ENCODE measurements around the gene PDZRN4. TPM values are rescaled to one million over a fixed set of nuclear protein-coding genes. Genes with fewer than 3 reads are reported as not detected.
A peak's percentile ranks its signal among the peaks of the same experiment; 100 is the strongest.
"Not testable (repeated sequence)": the region's sequence is repeated elsewhere in the genome, so short reads cannot be mapped to it uniquely, and the experiment has no call there.

The PDZRN4 gene
- total RNA-seq, 1 experiment from 2014 or later, result not detected

DNA sequence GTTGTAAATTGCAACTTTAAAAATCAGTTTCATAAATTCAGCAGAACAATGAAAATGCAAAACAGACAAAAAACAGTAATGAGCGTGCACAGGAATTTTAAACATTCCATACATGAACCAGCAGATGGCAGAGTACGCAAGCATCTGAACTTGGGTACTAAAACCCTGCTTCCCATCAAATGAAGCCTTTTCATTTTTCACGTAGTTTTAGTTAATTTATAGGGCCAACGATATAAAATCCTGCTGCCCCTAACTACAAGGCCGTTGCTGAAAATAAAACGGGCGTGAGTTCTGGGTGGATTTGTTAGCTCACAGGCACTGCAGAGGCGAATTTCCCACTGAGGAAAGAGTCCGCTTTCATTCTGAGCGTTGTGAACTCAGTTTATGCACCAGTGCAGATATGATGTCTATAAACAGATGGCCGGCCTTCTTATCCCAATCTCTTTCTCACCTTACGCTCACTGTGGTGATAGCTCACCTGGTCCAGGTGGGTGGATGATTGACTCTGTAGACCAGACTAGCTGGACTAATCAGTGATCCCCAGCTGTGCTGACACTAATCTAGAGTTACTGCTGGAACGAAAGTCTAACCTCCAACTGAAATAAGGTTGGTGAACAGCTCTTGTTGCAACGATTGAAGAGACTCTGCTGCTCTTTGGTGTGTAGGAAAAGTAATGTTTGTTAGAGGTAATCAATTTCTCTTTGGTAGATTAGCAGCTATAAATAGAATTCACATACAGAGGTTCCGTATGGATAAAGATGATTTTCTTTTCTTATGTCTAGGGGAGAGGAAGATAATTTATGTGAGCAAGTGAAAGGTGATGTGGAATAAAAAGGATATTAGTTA is 89.2 kb downstream of the PDZRN4 start:
- Histone ChIP-seq H3K4me1 (no peaks in the 10 kb centered on the region), H3K4me3 (ENCODE audit: low read depth, low read length) (no peak overlapping the region), H3K36me3 (ENCODE audit: control insufficient read depth, insufficient read depth, low read length) (no peaks in the 10 kb centered on the region), H3K27me3 (replicated peaks; ENCODE audit: control insufficient read depth, insufficient read depth, low read length) (no peaks in the 10 kb centered on the region), H3K9me3 (no peaks in the 10 kb centered on the region)
- no peak overlapping the region for H3K27ac Mint-ChIP-seq (ENCODE audit: unreplicated experiment)
- POLR2A ChIA-PET, result no interaction called here
- no peaks in the 10 kb centered on the region for H3K4me1 Mint-ChIP-seq (ENCODE audit: low read depth, unreplicated experiment)
- BruUV-seq (replicated peaks), result no TSS peak
- H3K9me3 Mint-ChIP-seq (ENCODE audit: unreplicated experiment), result no peaks in the 10 kb centered on the region
- TF ChIP-seq CTCF (IDR thresholded peaks at IDR 0.05; ENCODE audit: insufficient read depth in 1 of 2, low read depth in 1 of 2, low read length in 1 of 2, severe bottlenecking in 1 of 2, unreplicated experiment in 1 of 2), result peak; percentile 58 to 73
- peak; percentile 35 to 36 for DNase-seq
- no peaks in the 10 kb centered on the region for H3K36me3 Mint-ChIP-seq (ENCODE audit: insufficient read depth, unreplicated experiment)
- H3K4me3 Mint-ChIP-seq (ENCODE audit: unreplicated experiment), result no peak overlapping the region
- no peaks in the 10 kb centered on the region for H3K27me3 Mint-ChIP-seq (ENCODE audit: insufficient read depth, unreplicated experiment)
- CTCF ChIA-PET, result interaction anchor here (0.6 kb wide), 1 partner anchor 782 kb away, joined by 8 read pairs; no protein-coding TSS in a partner anchor
- intact Hi-C loops (cut with micrococcal nuclease; ENCODE audit: unreplicated experiment), result loop anchor here (1.0 to 5.0 kb wide), 4 partner anchors 330 to 747 kb away; no protein-coding TSS in a partner anchor

DNA sequence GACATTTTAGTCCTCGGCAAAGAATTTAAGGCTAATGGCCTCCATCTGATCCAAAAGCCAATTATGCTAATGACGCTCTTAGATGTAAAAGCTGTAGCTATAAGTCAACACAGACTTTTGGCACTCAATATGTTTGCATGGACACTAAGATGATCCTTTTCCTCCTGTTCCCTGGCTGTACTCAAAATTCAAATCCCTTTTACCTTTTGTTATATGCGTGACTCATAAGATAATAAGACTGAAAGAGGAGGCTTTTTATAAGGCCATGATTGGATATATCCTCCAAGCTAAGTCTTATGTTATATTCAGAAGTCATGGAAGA is 89.8 kb downstream of the PDZRN4 start:
- no peak overlapping the region for H3K4me3 Mint-ChIP-seq (ENCODE audit: unreplicated experiment)
- no peaks in the 10 kb centered on the region for H3K4me1 Mint-ChIP-seq (ENCODE audit: low read depth, unreplicated experiment)
- no TSS peak for BruUV-seq (replicated peaks)
- H3K9me3 Mint-ChIP-seq (ENCODE audit: unreplicated experiment), result no peaks in the 10 kb centered on the region
- no peaks in the 10 kb centered on the region for H3K36me3 ChIP-seq (ENCODE audit: control insufficient read depth, insufficient read depth, low read length)
- ChIA-PET POLR2A (no interaction called here), CTCF (interaction anchor here (0.6 kb wide), 1 partner anchor 781 kb away, joined by 8 read pairs; no protein-coding TSS in a partner anchor)
- no peak overlapping the region for H3K27ac Mint-ChIP-seq (ENCODE audit: unreplicated experiment)
- H3K4me1 ChIP-seq, result no peaks in the 10 kb centered on the region
- no peaks in the 10 kb centered on the region for H3K27me3 ChIP-seq (replicated peaks; ENCODE audit: control insufficient read depth, insufficient read depth, low read length)
- H3K27me3 Mint-ChIP-seq (ENCODE audit: insufficient read depth, unreplicated experiment), result no peaks in the 10 kb centered on the region
- TF ChIP-seq CTCF (IDR thresholded peaks at IDR 0.05; ENCODE audit: insufficient read depth in 1 of 2, low read depth in 1 of 2, low read length in 1 of 2, severe bottlenecking in 1 of 2, unreplicated experiment in 1 of 2), result no peak
- intact Hi-C loops (cut with micrococcal nuclease; ENCODE audit: unreplicated experiment), result loop anchor here (1.0 to 5.0 kb wide), 4 partner anchors 331 to 746 kb away; no protein-coding TSS in a partner anchor
- no peak overlapping the region for H3K4me3 ChIP-seq (ENCODE audit: low read depth, low read length)
- H3K9me3 ChIP-seq, result no peaks in the 10 kb centered on the region
- no peaks in the 10 kb centered on the region for H3K36me3 Mint-ChIP-seq (ENCODE audit: insufficient read depth, unreplicated experiment)
- no peak for DNase-seq

DNA sequence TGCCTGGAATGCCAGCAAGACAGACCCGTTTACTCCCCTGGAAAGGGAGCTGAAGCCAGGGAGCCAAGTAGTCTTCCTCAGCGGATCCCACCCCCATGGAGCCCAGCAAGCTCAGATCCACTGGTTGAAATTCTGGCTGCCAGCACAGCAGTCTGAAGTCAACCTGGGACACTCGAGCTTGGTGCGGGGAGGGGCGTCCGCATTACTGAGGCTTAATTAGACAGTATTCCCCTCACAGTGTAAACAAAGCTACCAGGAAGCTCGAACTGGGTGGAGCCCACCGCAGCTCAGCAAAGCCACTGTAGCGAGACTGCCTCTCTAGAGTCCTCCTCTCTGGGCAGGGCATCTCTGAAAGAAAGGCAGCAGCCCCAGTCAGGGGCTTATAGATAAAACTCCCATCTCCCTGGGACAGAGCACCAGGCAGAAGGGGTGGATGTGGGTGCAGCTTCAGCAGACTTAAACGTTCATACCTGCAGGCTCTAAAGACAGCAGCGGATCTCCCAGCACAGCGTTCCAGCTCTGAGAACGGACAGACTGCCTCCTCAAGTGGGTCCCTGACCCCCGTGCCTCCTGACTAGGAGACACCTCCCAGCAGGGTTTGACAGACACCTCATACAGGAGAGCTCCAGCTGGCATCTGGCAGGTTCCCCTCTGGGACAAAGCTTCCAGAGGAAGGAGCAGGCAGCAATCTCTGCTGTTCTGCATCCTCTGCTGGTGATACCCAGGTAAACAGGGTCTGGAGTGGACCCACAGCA is 92.4 kb downstream of the PDZRN4 start:
- intact Hi-C loops (cut with micrococcal nuclease; ENCODE audit: unreplicated experiment); POLR2A ChIA-PET: not testable (repeated sequence)

DNA sequence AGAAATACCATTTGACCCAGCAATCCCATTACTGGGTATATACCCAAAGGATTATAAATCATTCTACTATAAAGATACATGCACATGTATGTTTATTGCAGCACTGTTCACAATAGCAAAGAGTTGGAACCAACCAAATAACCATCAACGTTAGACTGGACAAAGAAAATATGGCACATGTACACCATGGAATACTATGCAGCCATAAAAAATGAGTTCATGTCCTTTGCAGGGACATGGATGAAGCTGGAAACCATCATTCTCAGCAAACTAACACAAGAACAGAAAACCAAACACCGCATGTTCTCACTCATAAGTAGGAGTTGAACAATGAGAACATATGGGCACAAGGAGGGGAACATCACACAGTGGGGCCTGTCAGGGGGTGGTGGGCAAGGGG is 97.3 kb downstream of the PDZRN4 start:
- H3K4me1 ChIP-seq; POLR2A ChIA-PET; H3K4me3 ChIP-seq (ENCODE audit: low read depth, low read length); H3K27ac Mint-ChIP-seq (ENCODE audit: unreplicated experiment); H3K27me3 Mint-ChIP-seq (ENCODE audit: insufficient read depth, unreplicated experiment); H3K9me3 ChIP-seq; CTCF ChIA-PET; H3K4me1 Mint-ChIP-seq (ENCODE audit: low read depth, unreplicated experiment); BruUV-seq (replicated peaks); DNase-seq; H3K4me3 Mint-ChIP-seq (ENCODE audit: unreplicated experiment); H3K9me3 Mint-ChIP-seq (ENCODE audit: unreplicated experiment); H3K36me3 ChIP-seq (ENCODE audit: control insufficient read depth, insufficient read depth, low read length); H3K36me3 Mint-ChIP-seq (ENCODE audit: insufficient read depth, unreplicated experiment); H3K27me3 ChIP-seq (replicated peaks; ENCODE audit: control insufficient read depth, insufficient read depth, low read length); intact Hi-C loops (cut with micrococcal nuclease; ENCODE audit: unreplicated experiment): not testable (repeated sequence)

More for the DNA sequence above, 92.4 kb downstream of the PDZRN4 start:
- H3K27me3 Mint-ChIP-seq (ENCODE audit: insufficient read depth, unreplicated experiment); H3K4me1 ChIP-seq; H3K4me3 ChIP-seq (ENCODE audit: low read depth, low read length); H3K4me1 Mint-ChIP-seq (ENCODE audit: low read depth, unreplicated experiment); H3K9me3 ChIP-seq; BruUV-seq (replicated peaks); H3K27me3 ChIP-seq (replicated peaks; ENCODE audit: control insufficient read depth, insufficient read depth, low read length); H3K36me3 Mint-ChIP-seq (ENCODE audit: insufficient read depth, unreplicated experiment); CTCF ChIA-PET; H3K36me3 ChIP-seq (ENCODE audit: control insufficient read depth, insufficient read depth, low read length); H3K4me3 Mint-ChIP-seq (ENCODE audit: unreplicated experiment); DNase-seq; H3K9me3 Mint-ChIP-seq (ENCODE audit: unreplicated experiment); H3K27ac Mint-ChIP-seq (ENCODE audit: unreplicated experiment): not testable (repeated sequence)

Data from Caco-2 (cell line).